Measurements from ENCODE around the gene XNDC1N.
"Not testable (repeated sequence)": the region's sequence is repeated elsewhere in the genome, so short reads cannot be mapped to it uniquely, and the experiment has no call there.

Gene XNDC1N

DNA sequence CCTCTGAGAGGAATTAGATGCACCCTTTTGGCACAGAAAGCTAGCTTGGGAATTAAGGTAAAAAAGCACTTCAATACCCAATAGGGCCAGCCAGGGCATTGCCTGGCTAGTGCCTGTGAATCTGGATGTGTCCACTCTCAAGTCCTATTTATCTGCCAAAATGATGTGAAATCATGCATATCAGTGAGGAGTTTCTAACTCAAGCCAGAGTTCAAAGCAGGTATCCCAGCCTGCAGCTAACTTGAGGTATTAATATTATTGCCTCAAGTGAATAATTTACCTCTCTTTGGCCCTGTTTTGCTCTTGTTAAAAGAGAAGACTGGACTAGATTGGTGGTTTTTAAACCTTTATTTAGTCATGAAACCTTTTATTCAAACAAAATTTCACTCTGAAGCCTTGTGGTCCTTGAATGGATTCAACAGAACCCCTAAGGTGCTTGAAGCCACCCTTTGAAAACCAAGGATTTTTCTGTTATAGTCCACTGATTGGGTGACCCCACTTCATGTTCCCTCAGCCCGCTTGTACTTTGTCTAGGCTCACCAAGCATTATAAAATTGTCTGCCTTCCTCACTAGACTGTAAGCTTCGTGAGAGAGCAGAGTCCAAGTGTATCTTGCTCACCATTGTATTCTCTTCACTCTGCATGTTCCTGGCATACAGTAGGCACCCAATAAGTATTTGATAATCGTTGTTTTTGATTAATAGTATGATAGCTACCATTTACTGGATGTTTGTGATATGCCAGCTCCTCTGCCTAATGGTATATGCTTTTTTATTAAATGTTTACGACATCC, 4.9 kb upstream of the XNDC1N start:
- DNase-seq (ENCODE audit: low read depth in 2 of 2), result no peak

DNA sequence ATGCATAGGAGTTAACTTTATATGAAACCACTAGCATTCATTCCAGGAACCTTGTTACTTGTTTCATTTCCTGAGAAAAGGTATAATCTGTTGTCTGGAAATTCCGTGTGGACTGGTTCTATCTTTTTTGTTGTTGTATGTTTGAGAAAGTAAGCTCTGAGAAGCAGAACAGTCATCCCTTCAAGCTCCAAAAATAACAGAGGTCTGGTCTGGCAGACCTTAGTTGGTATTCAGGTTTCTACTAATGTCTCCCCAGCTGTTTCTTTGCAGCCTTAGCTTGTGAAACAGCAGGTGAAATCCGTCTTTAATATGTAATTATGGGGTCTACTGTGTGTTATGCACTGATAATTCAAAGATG, 2.8 kb upstream of the XNDC1N start:
- DNase-seq (ENCODE audit: low read depth in 2 of 2), result no peak

DNA sequence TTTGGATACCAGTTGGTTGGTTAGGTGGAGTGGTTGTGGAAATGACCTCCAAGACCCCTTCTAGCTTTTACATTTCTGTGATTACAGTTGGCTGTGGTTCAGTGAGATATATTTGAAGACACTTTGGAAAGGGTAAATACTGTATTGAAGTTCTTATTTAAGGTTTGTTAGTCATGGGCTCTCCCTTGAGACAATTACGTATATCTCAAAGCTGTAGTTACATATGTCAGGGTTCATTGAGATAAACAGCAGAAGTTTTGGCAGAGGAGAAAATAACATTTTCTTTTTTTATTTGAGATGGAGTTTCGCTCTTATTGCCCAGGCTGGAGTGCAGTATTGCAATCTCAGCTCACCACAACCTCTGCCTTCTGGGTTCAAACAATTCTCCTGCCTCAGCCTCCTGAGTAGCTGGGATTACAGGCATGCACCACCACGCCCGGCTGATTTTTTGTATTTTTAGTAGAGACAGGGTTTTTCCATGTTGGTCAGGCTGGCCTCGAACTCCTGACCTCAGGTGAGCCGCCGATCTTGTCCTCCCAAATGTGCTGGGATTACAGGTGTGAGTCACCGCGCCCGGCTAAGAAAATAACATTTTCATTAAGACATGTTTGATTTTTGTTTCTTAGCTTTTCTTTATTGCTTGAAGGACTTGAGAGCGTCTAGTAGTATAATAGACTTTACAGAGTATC, 2.3 kb upstream of the XNDC1N start:
- DNase-seq (ENCODE audit: low read depth in 2 of 2), result no peak

DNA sequence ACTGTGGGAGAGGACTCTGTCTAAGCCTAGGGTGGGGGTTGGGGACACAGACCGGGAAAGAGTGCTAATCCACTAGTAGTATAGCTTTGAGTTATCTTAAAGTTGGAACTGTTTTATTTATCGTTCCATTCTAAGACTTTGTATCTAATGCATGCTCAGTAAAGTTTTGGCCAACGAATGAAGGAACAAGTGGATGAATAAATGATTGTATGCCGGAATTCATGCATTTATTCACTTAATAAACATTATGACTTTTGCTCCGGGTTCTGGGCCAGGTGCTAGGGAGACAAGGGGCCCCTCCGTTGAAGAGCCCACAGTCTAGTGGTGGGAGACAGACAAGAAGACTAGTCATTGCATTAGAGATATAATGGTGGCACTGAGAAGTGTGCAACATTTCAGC, 1.1 kb upstream of the XNDC1N start:
- DNase-seq (ENCODE audit: low read depth in 2 of 2), result no peak

DNA sequence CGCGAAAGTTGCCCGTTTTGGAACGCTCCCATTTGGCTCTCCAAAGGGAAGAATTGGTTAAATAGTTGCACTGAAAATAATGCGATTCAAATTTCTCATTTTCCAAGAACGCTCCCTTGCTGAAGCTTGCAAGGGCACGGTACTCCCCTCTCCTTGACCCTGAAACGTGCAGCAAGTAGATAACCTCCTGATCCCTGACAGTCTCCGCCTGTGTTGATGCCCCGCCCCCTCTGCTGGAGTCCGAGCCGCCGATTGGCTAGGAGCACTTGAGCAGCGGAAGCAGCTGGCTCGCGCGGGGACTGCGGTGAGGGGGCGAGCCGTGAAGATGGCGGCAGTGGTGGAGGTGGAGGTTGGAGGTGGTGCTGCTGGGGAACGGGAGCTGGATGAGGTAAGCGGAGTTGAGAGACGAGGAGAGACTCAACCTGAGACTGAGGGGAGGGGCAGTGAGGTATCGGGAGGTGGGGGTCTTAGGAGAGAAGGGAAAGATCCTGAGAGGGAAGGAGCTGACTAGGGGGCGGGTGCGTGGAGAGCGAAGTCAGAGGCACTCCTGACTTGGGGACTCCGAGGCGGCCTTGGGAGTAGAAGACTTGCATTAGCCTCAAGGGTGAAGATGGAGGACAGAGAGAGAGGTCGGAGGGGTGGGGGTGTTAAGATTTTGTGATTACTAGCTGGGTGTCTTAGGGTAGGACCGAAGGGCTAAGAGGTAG, 496 bp upstream of the XNDC1N start, which contains the start of gene RNF121:
TSS of gene RNF121 (plus strand) at position 310 of the 707 bp plus-strand sequence. CDS start at position 326, 16 bp downstream.
- DNase-seq (ENCODE audit: low read depth in 2 of 2), result peak; percentile 97 to 98

DNA sequence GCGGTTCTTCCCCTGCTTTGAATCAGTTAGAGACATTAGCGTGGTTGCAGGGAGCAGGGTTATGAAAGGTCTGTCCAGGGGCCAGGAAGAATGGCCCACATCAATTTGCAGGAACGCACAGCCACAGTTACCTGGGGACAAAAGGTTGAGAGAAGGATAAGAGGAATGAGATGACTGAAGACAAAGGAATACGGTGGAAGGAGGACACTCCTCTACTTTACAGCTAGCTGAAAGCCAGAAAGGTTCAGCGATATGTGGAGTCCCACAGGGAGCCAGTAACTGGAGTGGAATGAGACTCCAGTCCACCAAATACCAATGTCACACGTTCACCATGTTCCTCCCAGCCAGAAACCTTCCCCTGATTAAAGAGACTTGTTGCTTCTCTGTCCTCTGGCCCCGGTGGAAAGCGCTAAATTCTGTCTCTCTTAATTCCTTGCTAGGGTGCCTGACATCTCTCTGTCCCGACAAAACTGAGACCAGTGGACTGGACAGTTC, 10.7 kb downstream of the XNDC1N start:
- DNase-seq (ENCODE audit: low read depth in 2 of 2), result no peak

DNA sequence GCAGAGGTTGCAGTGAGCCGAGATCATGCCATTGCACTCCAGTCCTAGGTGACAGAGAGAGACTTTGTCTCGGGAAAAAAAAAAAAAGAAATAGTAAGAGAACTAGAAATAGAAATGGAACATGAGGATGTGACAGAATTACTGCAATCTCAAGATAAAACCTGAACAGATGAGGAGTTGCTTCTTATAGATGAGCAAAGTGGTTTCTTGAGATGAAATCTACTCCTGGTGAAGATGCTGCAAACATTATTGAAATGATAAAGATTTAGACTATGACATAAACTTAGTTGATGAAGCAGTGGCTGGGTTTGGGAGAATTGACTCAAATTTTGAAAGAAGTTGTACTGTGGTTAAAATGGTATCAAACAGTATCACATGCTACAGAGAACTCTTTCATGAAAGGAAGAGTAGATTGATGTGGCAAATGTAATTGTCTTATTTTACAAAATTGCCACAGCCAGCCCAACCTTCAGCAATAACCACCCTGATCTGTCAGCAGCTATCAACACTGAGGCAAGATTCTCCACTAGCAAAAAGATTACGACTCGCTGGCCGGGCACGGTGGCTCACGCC, 13.7 kb downstream of the XNDC1N start:
- DNase-seq (ENCODE audit: low read depth in 2 of 2), result no peak

DNA sequence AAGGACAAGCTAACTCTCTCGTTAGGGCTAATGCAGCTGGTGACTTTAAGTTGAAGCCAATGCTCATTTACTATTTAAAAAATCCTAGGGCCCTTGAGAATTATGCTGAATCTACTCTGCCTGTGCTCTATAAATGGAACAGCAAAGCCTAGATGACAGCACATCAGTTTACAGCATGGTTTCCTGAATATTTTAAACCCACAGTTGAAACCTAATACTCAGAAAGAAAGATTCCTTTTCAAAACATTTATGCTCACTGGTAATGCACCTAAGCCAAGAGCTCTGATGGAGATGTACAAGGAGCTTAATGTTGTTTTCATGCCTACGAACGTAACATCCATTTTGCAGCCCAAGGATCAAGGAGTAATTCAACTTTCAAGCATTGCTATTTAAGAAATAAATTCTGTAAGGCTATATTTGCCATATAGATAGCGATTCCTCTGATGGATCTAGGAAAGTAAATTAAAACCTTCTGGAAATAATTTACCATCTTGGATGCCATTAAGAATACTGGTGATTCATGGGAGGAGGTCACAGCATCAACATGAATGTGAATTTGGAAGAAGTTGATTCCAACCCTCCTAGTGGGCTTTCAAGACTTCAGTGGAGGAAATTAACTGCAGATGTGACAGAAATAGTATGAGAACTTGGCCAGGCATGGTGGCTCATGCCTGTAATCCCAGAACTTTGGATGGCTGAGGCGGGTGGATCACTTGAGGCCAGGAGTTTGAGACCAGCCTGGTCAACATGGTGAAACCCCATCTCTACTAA, 14.5 kb downstream of the XNDC1N start:
- DNase-seq (ENCODE audit: low read depth in 2 of 2), result no peak

DNA sequence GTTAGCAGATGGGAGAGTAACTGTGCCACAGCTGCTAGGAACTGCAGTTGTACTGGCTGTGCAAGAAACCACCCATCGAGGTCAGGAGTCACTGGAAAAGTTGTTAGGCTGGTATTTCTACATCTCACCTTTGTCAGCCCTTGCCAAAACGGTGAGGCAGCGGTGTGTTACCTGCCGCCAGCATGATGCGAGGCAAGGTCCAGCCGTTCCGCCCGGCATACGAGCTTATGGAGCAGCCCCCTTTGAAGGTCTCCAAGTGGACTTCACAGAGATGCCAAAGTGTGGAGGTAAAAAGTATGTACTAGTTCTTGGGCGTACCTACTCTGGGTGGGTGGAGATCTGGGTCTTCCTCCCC, 16.4 kb downstream of the XNDC1N start:
- not testable (repeated sequence) for DNase-seq (ENCODE audit: low read depth in 2 of 2)

DNA sequence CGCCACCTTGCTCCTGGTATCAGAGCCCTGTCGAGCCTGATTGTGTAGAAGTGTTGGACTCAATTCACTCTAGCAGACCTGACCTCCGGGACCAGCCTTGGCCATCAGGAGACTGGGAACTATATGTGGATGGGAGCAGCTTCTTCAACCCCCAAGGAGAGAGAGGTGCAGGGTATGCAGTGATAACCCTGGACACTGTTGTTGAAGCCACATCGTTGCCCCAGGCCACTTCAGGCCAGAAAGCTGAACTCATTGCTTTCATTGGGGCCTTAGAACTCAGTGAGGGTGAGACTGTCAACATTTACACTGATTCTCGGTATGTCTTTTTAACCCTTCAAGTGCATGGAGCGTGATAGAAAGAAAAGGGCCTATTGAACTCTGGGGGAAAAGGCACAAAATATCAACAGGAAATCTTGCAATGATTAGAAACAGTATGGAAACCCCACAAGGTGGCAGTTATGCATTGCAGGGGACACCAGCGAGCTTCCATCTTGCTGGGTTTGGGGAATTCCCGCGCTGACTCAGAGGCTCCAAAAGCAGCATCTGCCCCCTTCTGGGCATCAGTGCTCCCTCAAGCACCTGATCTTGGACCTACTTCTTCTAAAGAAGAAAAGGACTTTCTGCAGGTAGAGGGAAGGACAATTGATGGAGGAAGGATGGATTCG, 16.9 kb downstream of the XNDC1N start:
- peak; percentile 34 to 48 for DNase-seq (ENCODE audit: low read depth in 2 of 2)

DNA sequence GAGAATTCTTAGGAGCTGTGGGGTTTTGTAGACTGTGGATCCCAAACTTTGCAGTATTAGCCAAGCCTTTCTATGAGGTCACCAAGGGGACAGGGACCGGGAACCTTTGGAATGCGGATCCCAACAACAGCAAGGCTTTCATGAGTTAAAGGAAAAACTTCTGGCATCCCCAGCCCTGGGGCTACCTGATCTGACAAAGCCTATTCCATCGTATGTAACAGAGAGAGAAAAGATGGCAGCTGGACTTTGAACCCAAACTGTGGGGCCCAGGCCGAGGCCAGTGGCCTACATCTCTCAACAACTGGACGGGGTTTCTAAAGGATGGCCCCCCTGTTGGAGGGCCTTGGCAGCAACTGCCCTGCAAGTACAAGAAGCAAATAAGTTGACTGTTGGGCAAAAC, 17.6 kb downstream of the XNDC1N start:
- DNase-seq (ENCODE audit: low read depth in 2 of 2), result not testable (repeated sequence)

DNA sequence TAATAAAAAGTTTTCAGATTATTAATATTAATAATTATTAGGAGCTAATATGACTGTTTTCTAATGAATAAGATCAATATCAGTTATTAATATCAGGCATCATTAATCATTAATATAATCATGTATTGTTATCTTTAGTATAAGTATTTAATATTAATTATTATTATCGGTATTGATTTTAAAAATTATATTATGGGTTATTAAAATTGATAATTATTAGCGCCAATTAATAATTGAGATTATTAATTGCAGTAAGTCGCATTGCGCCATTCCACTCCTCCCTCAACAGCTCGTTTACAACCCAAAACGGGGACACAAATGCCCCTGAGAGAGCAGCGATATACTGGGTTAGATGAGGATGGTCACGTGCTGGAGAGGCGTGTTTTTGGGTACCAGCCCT, 20.2 kb downstream of the XNDC1N start:
- no peak for DNase-seq (ENCODE audit: low read depth in 2 of 2)

DNA sequence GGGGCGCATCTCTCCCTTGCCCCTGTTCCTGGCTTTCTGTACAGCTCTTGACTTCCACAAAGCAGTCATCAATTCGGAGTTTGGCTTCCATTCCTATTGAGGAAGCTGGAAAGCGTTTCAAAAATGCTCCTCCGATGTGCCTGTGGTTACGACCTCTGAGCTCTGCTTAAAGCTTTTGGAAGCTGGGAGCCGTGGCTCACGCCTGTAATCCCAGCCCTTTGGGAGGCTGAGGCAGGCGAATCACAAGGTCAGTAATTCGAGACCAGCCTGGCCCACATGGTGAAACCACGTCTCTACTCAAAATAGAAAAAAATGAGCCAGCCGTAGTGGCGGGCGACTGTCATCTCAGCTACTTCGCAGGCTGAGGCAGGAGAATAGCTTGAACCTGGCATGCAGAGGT, 27.3 kb downstream of the XNDC1N start:
- DNase-seq (ENCODE audit: low read depth in 2 of 2), result not testable (repeated sequence)

DNA sequence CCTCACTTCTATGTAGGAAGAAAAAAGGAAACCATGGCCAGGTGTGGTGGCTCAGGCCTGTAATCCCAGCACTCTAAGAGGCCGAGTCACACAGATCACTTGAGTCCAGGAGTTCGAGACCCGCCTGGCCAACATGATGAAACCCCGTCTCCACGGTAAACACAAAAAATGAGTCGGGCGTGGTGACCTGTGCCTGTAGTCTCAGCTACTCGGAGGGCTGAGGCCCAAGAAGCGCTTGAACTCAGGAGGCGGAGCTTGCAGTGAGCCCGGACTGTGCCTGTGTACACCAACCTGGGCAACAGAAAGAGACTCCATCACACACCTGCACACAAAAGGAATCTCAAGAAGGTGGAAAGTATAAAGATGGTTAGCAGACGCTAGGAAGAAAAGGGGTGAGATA, 32.4 kb downstream of the XNDC1N start:
- no peak for DNase-seq (ENCODE audit: low read depth in 2 of 2)

DNA sequence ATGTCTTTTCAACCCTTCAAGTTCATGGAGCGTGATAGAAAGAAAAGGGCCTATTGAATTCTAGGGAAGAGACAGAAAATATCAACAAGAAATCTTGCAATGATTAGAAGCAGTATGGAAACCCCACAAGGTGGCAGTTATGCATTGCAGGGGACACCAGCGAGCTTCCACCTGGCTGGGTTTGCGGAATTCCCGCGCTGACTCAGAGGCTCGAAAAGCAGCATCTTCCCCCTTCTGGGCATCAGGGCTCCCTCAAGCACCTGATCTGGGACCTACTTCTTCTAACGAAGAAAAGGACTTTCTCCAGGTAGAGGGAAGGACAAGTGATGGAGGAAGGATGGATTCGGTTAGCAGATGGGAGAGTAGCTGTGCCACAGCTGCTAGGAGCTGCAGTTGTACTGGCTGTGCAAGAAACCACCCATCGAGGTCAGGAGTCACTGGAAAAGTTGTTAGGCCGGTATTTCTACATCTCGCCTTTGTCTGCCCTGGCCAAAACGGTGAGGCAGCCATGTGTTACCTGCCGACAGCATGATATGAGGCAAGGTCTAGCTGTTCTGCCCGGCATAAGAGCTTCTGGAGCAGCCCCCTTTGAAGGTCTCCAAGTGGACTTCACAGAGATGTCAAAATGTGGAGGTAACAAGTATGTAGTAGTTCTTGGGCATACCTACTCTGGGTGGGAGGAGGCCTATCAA, 39.1 kb downstream of the XNDC1N start:
- not testable (repeated sequence) for DNase-seq (ENCODE audit: low read depth in 2 of 2)

DNA sequence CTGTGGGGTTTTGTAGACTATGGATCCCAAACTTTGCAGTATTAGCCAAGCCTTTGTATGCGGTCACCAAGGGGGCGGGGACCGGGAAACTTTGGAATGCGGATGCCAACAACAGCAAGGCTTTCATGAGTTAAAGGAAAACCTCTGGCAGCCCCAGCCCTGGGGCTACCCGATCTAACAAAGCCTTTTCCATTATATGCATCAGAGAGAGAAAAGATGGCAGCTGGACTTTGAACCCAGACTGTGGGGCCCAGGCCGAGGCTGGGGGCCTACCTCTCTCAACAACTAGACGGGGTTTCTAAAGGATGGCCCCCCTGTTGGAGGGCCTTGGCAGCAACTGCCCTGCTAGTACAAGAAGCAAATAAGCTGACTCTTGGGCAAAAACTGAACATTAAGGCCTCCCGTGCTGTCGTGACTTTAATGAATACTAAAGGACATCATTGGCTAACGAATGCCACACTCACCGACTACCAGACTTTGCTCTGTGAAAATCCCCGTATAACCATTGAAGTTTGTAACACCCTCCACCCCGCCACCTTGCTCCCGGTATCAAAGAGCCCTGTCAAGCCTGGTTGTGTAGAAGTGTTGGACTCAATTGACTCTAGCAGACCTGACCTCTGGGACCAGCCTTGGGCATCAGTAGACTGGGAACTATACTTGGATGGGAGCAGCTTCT, 39.9 kb downstream of the XNDC1N start:
- not testable (repeated sequence) for DNase-seq (ENCODE audit: low read depth in 2 of 2)

DNA sequence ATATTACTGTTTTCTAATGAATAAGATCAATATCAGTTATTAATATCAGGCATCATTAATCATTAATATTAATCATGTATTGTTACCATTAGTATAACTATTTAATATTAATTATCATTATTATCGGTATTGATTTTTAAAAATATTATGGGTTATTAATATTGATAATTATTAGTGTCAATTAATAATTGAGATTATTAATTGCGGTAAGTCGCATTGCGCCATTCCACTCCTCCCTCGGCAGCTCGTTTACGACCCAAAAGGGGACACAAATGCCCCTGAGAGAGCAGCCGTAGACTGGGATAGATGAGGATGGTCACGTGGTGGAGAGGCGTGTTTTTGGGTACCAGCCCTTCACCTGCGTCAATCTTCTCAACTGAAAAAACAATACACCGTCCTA, 42.6 kb downstream of the XNDC1N start:
- DNase-seq (ENCODE audit: low read depth in 2 of 2), result not testable (repeated sequence)

Data from stimulated activated CD8-positive, alpha-beta memory T cell treated with anti-CD3 and anti-CD28 coated beads, Interleukin-7, amount 100 ng/mL, for 4 hours (primary cell).